Neural crest cell (in vitro differentiated cells): ENCODE data around the gene PCK2. TPM values are rescaled to one million over a fixed set of nuclear protein-coding genes. Genes with fewer than 3 reads are reported as not detected.

Experiments used
- DNase-seq: peaks from one replicate; pipeline ENCODE4 v3.0.0; 2021; ENCODE audit warnings: low read depth, mixed read lengths, low spot score
- H3K27ac Mint-ChIP-seq: one replicate; pipeline ENCODE4 v1.8.0; 2021; ENCODE audit warnings: mild to moderate bottlenecking, mixed read lengths; ENCODE audit not compliant: unreplicated experiment
- H3K27me3 Mint-ChIP-seq: 2 replicates; pipeline ENCODE4 v1.8.0; 2021; ENCODE audit warnings: low read depth, mild to moderate bottlenecking, mixed read lengths
- H3K36me3 Mint-ChIP-seq: 2 replicates; pipeline ENCODE4 v1.8.0; 2021; ENCODE audit warnings: low read depth, mild to moderate bottlenecking, mixed read lengths
- H3K4me1 Mint-ChIP-seq: 2 replicates; pipeline ENCODE4 v1.8.0; 2021; ENCODE audit warnings: mixed read lengths
- H3K4me3 Mint-ChIP-seq: one replicate; pipeline ENCODE4 v1.8.0; 2021; ENCODE audit warnings: mild to moderate bottlenecking, mixed read lengths
- H3K9me3 Mint-ChIP-seq: 2 replicates; pipeline ENCODE4 v1.8.0; 2021; ENCODE audit warnings: mixed read lengths
- CTCF ChIP-seq: fragments of 200-600 bp; sonication (generic); conservative IDR thresholded peaks from 2 replicates; pipeline ENCODE4 v1.5.0; 2021; ENCODE audit warnings: antibody characterized with exemption, mild to moderate bottlenecking
- total RNA-seq: library from RNA; stranded (reverse); gene quantifications from 2 replicates; pipeline ENCODE4 v1.2.1, GENCODE V29; 2021

PCK2 gene
- total RNA-seq, 1 donor from 2014 or later, result 26.7 TPM

GRCh38 chr14:24130380-24130716 lies 36.2 kb downstream of the PCK2 start, which contains the start of gene FITM1:
TSS of gene FITM1 (plus strand) at chr14:24130659. CDS start at chr14:24131564, 905 bp downstream.
- no peaks in the 10 kb centered on the region for H3K27me3 Mint-ChIP-seq
- TF ChIP-seq CTCF, result no peak
- H3K27ac Mint-ChIP-seq, result no peak within 1 kb of the TSS
- H3K4me3 Mint-ChIP-seq, result peak within 1 kb of the TSS; percentile 65
- H3K36me3 Mint-ChIP-seq, result no peaks in the 10 kb centered on the region
- H3K4me1 Mint-ChIP-seq, result peaks cover 3% of the 10 kb centered on the region
- DNase-seq, result no peak
- H3K9me3 Mint-ChIP-seq, result no peaks in the 10 kb centered on the region

GRCh38 chr14:24130717-24131548 lies 36.8 kb downstream of the PCK2 start:
- Mint-ChIP-seq H3K36me3 (no peaks in the 10 kb centered on the region), H3K27me3 (no peaks in the 10 kb centered on the region), H3K4me3 (peak overlapping the region; percentile 65), H3K4me1 (peaks cover 7% of the 10 kb centered on the region), H3K9me3 (no peaks in the 10 kb centered on the region), H3K27ac (no peak overlapping the region)
- no peak for DNase-seq
- TF ChIP-seq CTCF, result no peak

- Mint-ChIP-seq H3K27me3 (no peaks in the 10 kb centered on the region), H3K4me3 (peak overlapping the region; percentile 25), H3K9me3 (no peaks in the 10 kb centered on the region), H3K36me3 (no peaks in the 10 kb centered on the region), H3K27ac (peak overlapping the region; percentile 53), H3K4me1 (peaks cover 8% of the 10 kb centered on the region)
- no peak for DNase-seq
- no peak for TF ChIP-seq CTCF
Observed at GRCh38 chr14:24131549-24131966, 37.4 kb downstream of the PCK2 start.

- H3K27me3 Mint-ChIP-seq, result no peaks in the 10 kb centered on the region
- H3K36me3 Mint-ChIP-seq, result no peaks in the 10 kb centered on the region
- no peak for TF ChIP-seq CTCF
- H3K9me3 Mint-ChIP-seq, result no peaks in the 10 kb centered on the region
- peak overlapping the region; percentile 53 for H3K27ac Mint-ChIP-seq
- peaks cover 15% of the 10 kb centered on the region for H3K4me1 Mint-ChIP-seq
- H3K4me3 Mint-ChIP-seq, result peak overlapping the region; percentile 25
- no peak for DNase-seq
Observed at GRCh38 chr14:24132061-24132685, 38.1 kb downstream of the PCK2 start.

GRCh38 chr14:24132976-24133375 lies 38.9 kb downstream of the PCK2 start:
- DNase-seq, result no peak
- no peak for TF ChIP-seq CTCF
- Mint-ChIP-seq H3K4me1 (peaks cover 15% of the 10 kb centered on the region), H3K36me3 (no peaks in the 10 kb centered on the region), H3K4me3 (peak overlapping the region; percentile 23), H3K27me3 (no peaks in the 10 kb centered on the region), H3K9me3 (no peaks in the 10 kb centered on the region), H3K27ac (no peak overlapping the region)
